Uterus (tissue), 2 donors: ENCODE data around the gene CTR9.

Experiments used
- CTCF ChIP-seq, 4 experiments: fragments of 200-600 bp in 2 of 4; fragments of 450-650 bp in 2 of 4; sonication (generic) in 2 of 4; IDR thresholded peaks; one replicate each; pipeline ENCODE4 v1.5.1; 2016 to 2019; ENCODE audit warnings: antibody characterized with exemption in 4 of 4, mild to moderate bottlenecking in 2 of 4, moderate library complexity in 1 of 4
- POLR2A ChIP-seq, 2 donors: fragments of 450-650 bp; IDR thresholded peaks; one replicate each; pipeline ENCODE4 v1.6.1; 2016; ENCODE audit warnings: antibody characterized with exemption in 2 of 2, mild to moderate bottlenecking in 1 of 2, moderate library complexity in 1 of 2

- TF ChIP-seq CTCF (IDR thresholded peaks at IDR 0.05) = no peak
- TF ChIP-seq POLR2A (IDR thresholded peaks at IDR 0.05) = no peak
Observed at GRCh38 chr11:10829139-10829538, 78.1 kb downstream of the CTR9 start.
